NCI-H1417 treated with DMSO at 0.1 percent for 48 hours (cell line): ENCODE measurements around the gene ZIC4.

Experiments
- DNase-seq: peaks from one replicate; lab custom pipeline; 2025; lab: John Stamatoyannopoulos, UW

The ZIC4 gene

DNA sequence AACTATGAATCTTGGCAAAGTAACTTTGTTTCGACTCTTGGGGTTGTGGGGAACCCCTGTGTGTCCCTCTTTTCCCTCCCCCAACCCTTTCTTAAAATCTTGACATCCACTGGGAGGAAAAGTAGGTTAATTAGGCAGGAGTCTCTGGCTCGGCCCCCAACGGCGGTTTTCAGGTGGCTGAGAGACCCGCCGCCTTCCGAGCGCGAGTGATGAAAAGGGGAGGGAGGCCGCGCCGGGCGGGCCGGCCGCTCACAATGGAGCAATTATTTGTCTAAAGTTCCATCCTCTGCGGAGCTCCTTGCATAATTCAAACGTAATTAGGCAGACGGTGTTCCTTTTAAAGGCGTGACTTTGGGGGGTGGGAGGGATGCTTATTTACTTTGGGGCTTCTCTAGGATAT is 51.7 kb downstream of the ZIC4 start:
- DNase-seq = no peak

DNA sequence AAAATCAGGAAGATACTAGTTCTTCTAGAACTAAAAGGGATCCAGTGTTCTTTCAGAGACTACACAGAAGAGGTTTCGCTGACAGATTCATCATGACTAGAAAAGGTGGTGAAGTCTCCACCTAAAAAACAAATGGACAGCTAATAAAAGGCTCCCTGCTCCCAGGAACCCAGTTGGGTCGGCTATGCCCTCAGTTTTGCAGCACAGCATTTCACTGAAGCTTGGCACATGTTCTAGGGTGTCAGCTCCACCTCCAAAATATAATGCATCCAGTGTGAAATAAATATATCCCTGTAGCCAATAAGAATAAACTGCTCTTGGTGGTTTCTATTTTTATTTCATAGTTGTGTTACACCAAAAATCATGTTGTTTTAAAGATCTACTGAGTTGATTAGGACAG is 55.0 kb downstream of the ZIC4 start:
- DNase-seq = no peak

DNA sequence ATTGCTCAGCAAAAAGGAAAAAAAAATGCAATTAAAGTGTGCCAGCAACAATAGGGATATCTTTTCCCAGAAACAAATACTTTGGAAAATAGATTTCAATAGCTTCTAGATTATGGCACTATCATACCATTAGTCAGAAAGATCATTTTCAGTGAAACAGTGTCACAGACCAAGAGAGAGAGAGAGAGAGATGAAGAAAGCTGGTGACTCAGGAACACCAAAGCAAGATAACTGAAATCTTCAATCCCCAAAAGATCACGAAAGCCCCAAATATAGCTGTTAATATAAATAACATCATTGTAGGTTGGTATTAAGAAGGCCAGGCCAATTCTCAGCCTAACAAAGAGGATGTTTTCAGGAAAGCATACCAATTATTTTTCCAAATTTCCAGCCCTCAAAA is 57.4 kb downstream of the ZIC4 start:
- DNase-seq = no peak

DNA sequence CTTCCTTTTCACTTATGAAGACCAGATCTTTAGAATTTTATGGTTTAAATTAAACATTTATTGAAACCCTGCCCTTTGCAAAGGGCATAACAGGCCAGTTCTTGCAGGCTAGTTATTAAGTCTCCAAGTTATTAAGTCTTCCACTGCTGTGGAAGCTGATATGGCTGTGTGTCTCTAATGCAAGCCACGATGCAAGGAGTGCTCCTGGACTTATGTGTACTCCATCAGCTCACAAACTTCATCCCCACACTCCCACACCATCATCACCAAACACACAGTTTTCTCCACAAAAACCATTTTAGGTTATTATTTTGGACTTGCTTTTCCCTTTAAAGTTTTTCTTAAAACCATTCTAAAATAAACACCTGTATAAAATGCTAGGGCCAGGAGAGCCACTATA is 62.4 kb downstream of the ZIC4 start:
- no peak for DNase-seq

DNA sequence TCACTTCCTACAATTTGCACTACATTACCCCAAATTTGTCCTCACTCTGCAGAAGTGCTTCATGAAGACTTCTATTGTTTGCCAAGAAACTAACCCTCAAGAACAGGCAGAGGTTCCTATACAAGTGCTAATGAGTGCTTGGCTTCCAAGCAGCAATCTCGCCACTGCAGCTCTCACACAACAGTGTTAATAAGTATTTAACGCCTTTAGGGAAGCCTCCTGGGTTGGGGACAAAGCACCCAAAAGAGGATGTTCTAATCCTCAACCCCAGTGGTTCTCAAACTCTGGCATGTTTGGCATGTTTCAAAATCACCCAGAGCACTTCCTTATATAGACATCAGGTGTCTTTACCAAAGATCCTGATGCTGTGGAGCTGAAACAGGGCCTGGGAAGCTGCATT is 64.6 kb downstream of the ZIC4 start:
- no peak for DNase-seq

DNA sequence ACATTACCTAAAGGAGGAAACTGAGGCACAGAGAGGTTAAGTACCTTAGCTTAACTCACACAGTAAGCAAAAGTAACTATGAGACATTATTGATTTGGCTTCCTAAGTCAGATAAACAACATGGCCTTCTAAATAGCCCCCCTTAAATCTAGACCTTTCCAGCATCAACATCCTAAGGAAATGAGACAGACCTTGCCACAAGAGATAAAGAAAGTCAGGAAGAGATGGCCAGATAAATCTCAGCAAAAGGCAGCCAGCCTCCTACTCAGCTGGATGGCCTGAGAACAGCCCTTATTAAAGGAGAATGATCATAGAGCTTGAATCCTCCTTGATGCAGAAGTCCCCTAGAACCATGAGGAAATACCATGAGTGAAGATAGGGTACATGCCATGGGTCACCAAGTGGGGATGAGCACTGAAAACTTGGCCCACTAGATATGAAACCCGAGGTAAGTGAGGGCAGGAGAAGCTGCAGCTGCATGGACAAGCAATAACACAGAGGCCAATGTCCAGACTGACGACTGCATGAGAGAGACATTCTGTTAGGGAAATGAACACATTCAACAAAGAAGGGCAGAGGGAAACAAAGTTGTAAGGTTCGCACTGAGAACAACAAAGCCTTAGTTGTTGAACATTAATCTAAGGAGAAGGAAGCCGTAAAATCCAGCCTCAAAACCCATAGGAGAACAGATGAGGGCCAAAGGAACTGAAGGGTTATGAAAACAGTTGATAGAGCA is 69.6 kb downstream of the ZIC4 start:
- no peak for DNase-seq
